ENCODE measurements around the gene NRIP3. TPM values are rescaled to one million over a fixed set of nuclear protein-coding genes. Genes with fewer than 3 reads are reported as not detected.

NRIP3 gene
- total and polyA plus RNA-seq, 5 experiments from 2014 or later, result 0.34 to 0.96 (median 0.53) TPM; not detected in 2

DNA sequence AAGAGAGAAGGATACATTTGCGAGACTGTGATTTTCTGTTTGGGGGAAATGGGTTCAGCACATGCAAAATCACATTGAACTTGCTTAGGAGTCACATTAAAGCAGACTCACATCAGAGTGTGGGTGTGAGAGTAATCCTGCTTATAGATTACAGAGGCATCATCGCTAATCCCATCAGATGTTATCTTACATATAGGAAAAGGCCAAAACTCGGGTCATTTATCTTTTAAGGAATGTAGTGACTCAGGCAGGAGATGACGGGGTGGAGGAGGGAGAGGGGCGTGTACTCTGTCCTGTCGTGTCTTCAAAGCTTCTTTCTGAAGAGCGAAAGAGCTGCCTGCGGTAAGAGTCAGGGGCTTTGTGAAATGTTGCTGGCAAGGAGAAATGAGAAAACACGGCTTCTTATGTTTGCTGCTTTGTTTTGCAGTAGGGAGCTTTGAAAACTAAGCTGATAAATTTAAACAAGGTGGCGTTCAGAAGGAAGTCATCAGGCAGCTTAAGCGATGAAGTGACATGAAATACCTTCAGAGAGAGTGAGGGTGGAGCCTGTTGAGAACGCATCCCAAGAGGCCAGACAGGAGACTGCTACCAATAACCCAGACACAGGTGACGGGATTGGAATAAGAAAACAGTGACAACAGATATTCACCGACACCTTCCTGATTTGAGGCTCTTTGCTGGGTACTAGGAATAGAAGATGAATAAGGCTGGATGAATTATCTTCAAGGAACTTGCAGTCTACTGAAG is 68.9 kb downstream of the NRIP3 start:
- Mint-ChIP-seq H3K36me3 (no peaks in the 10 kb centered on the region), H3K27me3 (peaks cover 0 to 2% (median 0%) of the 10 kb centered on the region in 5 donors), H3K4me3 (no peak overlapping the region), H3K4me1 (no peaks in the 10 kb centered on the region), H3K27ac (peak overlapping the region in 1 of 10 donors; percentile 12), H3K9me3 (no peaks in the 10 kb centered on the region)
- POLR2A ChIA-PET, result no interaction called here
- DNase-seq, result no peak
- no peak for ATAC-seq

DNA sequence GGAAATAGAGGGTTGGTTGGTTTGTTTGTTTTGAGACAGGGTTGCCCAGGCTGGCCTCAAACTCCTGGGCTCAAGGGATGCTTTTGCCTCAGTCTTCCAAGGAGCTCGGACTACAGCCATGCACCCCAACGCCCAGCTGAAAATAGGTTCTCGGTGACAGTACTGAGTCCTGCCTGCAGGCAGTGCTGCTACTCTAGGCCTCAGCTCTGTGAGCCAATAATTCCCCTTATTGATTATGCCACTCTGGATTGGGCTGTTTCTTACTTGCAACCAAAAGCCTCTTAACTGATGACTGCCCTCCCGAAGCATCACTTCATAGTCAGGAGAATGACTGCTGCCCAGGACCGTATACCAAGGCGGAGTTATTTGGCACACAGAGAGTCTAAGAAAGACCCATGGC is 69.9 kb downstream of the NRIP3 start:
- H3K36me3 Mint-ChIP-seq, result no peaks in the 10 kb centered on the region
- no peaks in the 10 kb centered on the region for H3K4me1 Mint-ChIP-seq
- ATAC-seq, result no peak
- no peak for DNase-seq
- H3K27ac Mint-ChIP-seq, result no peak overlapping the region
- H3K4me3 Mint-ChIP-seq, result no peak overlapping the region
- H3K9me3 Mint-ChIP-seq, result no peaks in the 10 kb centered on the region
- POLR2A ChIA-PET, result no interaction called here
- H3K27me3 Mint-ChIP-seq, result no peaks in the 10 kb centered on the region

DNA sequence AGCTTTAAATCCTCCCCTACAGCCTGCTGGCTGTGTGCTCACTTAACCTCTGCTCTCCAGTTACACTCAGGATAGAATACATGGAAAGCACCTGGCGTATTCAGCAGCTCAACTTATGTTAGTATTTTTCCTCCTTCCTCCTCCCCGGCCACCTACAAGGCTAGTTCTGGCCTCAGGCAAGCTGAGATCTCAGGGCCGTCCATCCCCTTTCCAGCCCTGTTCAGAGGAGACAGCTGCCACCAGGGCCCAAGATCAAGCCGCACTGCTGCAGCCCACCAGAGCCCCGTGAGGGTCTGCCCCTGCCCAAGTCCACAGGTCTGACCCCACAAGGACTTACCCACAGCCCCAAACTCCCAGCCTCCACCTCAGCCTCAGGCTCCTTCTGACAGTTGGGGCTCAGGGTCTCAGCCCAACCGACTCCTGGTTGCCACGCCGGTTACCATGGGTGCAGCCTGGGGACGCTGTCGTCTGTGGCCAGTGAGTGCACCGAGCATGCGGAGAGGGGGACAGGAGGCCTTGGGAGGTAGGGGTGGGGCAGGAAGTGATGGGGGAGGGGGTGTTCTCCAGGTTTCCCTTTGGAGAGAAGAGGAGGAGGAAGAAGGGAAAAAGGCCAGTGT is 71.1 kb downstream of the NRIP3 start, which contains the start of gene C11orf16:
C11orf16 (minus strand) TSS at position 384 of the 617 bp plus-strand sequence. CDS start 639 bp downstream, outside the sequence.
- no peak for DNase-seq
- H3K27me3 Mint-ChIP-seq, result no peaks in the 10 kb centered on the region
- no peak for ATAC-seq

More for the DNA sequence above, 71.1 kb downstream of the NRIP3 start, which contains the start of gene C11orf16:
- Mint-ChIP-seq H3K36me3 (no peaks in the 10 kb centered on the region), H3K4me3 (no peak within 1 kb of the TSS), H3K9me3 (no peaks in the 10 kb centered on the region), H3K27ac (peak within 1 kb of the TSS in 1 of 10 donors; percentile 65), H3K4me1 (no peaks in the 10 kb centered on the region)
- POLR2A ChIA-PET, result no interaction called here

Other genes with a start within 250 kb of the NRIP3 start
- gene AKIP1, start 92.8 kb downstream of the NRIP3 start, total RNA-seq, result 10 to 100 TPM; 17.1 to 17.6 TPM
- gene AKIP1, start 92.8 kb downstream of the NRIP3 start, polyA plus RNA-seq, result 10 to 100 TPM; 14.9 to 18.0 (median 15.7) TPM
- not detected for gene C11orf16, start 71.1 kb downstream of the NRIP3 start, total RNA-seq
- gene C11orf16, start 71.1 kb downstream of the NRIP3 start, polyA plus RNA-seq, result under 1 TPM in 1 of 3 donors, not detected in 2; 0.09 TPM
- not detected for gene ASCL3, start 61.0 kb downstream of the NRIP3 start, total RNA-seq
- not detected for gene ASCL3, start 61.0 kb downstream of the NRIP3 start, polyA plus RNA-seq
- 10 to 100 TPM; 31.6 to 32.7 TPM for gene TMEM9B, start 39.6 kb downstream of the NRIP3 start, total RNA-seq
- gene TMEM9B, start 39.6 kb downstream of the NRIP3 start, polyA plus RNA-seq, result 100 to 1,000 TPM in 1 of 3 donors, 10 to 100 TPM in 2; 80.3 to 103 (median 90.6) TPM
- under 1 TPM in 1 of 2 experiments, not detected in 1; 0.96 TPM for gene SCUBE2, start 87.6 kb upstream of the NRIP3 start, total RNA-seq
- not detected for gene SCUBE2, start 87.6 kb upstream of the NRIP3 start, polyA plus RNA-seq